ENCODE data around the gene SAMD11. TPM values are rescaled to one million over a fixed set of nuclear protein-coding genes. Genes with fewer than 3 reads are reported as not detected.
"Not testable (repeated sequence)": the region's sequence is repeated elsewhere in the genome, so short reads cannot be mapped to it uniquely, and the experiment has no call there.

SAMD11 gene
- total RNA-seq, 1 experiment from 2014 or later = 2.3 TPM

DNA sequence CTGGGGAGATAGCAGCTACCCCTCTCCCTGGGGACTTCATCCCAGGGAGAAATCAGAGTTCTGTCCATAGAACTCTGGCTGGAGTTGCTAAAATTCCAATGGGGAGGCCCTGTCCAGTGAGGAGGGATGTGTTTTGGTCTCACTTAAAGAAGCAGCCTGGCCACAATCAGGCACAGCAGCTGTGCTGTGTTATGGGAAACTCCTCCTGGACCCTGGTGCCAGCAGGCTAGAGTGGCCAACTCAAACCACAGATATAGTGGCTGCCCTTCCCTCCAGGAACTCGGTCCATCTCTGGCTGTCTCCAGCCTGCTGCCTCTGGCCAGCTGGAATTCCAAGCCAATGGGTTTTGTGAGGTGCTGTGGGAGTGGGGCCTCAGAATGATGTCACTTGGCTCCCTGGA is 37.4 kb upstream of the SAMD11 start:
- no peak for DNase-seq (ENCODE audit: low spot score)
- Mint-ChIP-seq H3K4me1 (no peaks in the 10 kb centered on the region), H3K36me3 (peaks cover 2% of the 10 kb centered on the region; the same call in 1 of the 2 replicates), H3K27me3 (ENCODE audit: low read depth) (peaks cover 65% of the 10 kb centered on the region), H3K9me3 (0 out of 2 replicates have a peak, but pooled peaks cover 3% of the 10 kb centered on the region), H3K27ac (no peak overlapping the region), H3K4me3 (no peak overlapping the region)
- ChIA-PET CTCF (no interaction called here), POLR2A (no interaction called here)
- ATAC-seq = no peak
- TF ChIP-seq, protein P1, sequence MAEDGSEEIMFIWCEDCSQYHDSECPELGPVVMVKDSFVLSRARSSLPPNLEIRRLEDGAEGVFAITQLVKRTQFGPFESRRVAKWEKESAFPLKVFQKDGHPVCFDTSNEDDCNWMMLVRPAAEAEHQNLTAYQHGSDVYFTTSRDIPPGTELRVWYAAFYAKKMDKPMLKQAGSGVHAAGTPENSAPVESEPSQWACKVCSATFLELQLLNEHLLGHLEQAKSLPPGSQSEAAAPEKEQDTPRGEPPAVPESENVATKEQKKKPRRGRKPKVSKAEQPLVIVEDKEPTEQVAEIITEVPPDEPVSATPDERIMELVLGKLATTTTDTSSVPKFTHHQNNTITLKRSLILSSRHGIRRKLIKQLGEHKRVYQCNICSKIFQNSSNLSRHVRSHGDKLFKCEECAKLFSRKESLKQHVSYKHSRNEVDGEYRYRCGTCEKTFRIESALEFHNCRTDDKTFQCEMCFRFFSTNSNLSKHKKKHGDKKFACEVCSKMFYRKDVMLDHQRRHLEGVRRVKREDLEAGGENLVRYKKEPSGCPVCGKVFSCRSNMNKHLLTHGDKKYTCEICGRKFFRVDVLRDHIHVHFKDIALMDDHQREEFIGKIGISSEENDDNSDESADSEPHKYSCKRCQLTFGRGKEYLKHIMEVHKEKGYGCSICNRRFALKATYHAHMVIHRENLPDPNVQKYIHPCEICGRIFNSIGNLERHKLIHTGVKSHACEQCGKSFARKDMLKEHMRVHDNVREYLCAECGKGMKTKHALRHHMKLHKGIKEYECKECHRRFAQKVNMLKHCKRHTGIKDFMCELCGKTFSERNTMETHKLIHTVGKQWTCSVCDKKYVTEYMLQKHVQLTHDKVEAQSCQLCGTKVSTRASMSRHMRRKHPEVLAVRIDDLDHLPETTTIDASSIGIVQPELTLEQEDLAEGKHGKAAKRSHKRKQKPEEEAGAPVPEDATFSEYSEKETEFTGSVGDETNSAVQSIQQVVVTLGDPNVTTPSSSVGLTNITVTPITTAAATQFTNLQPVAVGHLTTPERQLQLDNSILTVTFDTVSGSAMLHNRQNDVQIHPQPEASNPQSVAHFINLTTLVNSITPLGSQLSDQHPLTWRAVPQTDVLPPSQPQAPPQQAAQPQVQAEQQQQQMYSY (CRISPR knock-in tag; IDR thresholded peaks at IDR 0.05) = no peak
- no peak for TF ChIP-seq TP53 (CRISPR knock-in tag; IDR thresholded peaks at IDR 0.05)
- TF ChIP-seq, protein P2, sequence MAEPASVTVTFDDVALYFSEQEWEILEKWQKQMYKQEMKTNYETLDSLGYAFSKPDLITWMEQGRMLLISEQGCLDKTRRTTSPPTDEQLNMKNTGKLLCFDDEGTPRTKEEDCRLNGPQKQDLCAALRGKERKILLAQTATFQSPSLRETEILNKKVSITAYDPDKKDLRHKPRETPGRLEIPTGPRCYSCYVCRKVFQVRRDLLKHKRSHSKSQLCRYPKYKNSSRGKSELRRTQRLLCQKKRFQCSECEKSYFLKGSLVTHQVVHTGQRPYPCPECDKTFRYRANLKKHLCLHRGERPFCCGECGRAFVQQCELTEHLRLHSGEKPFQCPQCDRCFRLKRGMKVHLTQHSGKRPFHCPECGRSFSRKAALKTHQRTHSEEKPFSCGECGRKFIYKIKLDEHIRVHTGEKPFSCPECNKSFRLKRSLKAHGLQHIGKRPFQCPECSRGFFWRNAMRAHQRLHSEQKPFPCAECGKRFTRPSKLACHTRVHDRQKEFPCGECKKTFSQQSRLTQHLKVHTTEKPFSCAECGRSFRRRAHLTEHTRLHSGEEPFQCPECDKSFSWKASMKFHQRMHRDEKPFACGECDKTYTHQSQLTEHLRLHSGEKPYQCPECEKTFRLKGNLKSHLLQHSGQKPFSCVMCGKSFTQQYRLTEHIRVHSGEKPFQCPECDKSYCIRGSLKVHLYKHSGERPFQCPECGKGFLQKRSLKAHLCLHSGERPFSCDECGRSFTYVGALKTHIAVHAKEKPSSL (CRISPR knock-in tag; conservative IDR thresholded peaks at IDR 0.05) = no peak

DNA sequence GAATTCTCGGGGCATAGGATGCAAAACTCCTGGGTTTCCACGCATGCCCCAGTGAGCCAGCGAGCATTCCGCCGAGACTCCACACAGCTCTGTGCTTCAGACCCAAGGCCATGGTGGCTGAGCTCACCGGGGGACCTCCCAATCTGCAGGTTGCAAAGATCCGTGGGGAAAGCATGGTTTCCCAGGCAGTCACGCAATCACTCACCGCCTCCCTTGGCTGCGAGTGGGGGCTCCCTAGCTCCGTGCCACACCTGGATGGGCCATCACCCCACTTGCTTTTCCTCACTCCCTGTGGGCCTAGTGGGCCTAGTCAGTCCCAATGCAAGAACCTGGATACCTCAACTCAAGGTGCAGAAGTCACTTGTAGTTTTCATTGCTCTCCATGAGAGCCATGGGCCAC is 37.0 kb upstream of the SAMD11 start:
- H3K4me3 Mint-ChIP-seq = no peak overlapping the region
- peaks cover 65% of the 10 kb centered on the region for H3K27me3 Mint-ChIP-seq (ENCODE audit: low read depth)

DNA sequence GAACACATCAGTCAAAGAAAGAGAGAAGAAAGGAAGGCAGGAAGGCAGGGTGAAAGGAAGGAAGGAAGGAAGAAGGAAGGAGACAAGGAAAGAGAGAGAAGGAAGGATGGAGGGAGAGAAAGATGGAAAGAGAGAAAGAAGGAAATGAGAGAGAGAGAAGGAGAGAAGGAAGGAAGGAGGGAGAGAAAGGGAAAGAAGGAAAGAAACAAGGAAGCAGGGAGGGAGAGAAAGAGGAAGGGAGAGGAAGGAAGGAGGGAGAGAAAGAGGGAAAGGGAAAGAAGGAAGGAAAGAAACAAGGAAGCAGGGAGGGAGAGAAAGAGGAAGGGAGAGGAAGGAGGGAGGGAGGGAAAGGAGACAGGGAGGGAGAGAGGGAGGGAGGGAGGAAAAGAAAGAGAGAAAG is 35.4 kb upstream of the SAMD11 start:
- no peak overlapping the region for H3K4me3 Mint-ChIP-seq
- ATAC-seq = no peak
- POLR2A ChIA-PET = no interaction called here
- TF ChIP-seq, protein P3, sequence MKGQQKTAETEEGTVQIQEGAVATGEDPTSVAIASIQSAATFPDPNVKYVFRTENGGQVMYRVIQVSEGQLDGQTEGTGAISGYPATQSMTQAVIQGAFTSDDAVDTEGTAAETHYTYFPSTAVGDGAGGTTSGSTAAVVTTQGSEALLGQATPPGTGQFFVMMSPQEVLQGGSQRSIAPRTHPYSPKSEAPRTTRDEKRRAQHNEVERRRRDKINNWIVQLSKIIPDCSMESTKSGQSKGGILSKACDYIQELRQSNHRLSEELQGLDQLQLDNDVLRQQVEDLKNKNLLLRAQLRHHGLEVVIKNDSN (CRISPR knock-in tag; IDR thresholded peaks at IDR 0.05) = no peak
- TF ChIP-seq, protein P4, sequence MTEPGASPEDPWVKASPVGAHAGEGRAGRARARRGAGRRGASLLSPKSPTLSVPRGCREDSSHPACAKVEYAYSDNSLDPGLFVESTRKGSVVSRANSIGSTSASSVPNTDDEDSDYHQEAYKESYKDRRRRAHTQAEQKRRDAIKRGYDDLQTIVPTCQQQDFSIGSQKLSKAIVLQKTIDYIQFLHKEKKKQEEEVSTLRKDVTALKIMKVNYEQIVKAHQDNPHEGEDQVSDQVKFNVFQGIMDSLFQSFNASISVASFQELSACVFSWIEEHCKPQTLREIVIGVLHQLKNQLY (CRISPR knock-in tag; IDR thresholded peaks at IDR 0.05) = no peak
- H3K4me1 Mint-ChIP-seq = no peaks in the 10 kb centered on the region
- CTCF ChIA-PET = no interaction called here
- H3K27ac Mint-ChIP-seq = no peak overlapping the region
- DNase-seq (ENCODE audit: low spot score) = no peak
- peaks cover 58% of the 10 kb centered on the region for H3K27me3 Mint-ChIP-seq (ENCODE audit: low read depth)
- 0 out of 2 replicates have a peak, but pooled peaks cover 3% of the 10 kb centered on the region for H3K9me3 Mint-ChIP-seq
- H3K36me3 Mint-ChIP-seq = peaks cover 2% of the 10 kb centered on the region; the same call in 1 of the 2 replicates

More for the DNA sequence above, 37.0 kb upstream of the SAMD11 start:
- 0 out of 2 replicates have a peak, but pooled peaks cover 3% of the 10 kb centered on the region for H3K9me3 Mint-ChIP-seq
- DNase-seq (ENCODE audit: low spot score) (no peak), ATAC-seq (no peak)
- POLR2A ChIA-PET = no interaction called here
- CTCF ChIA-PET = no interaction called here
- H3K4me1 Mint-ChIP-seq = no peaks in the 10 kb centered on the region
- H3K36me3 Mint-ChIP-seq = peaks cover 2% of the 10 kb centered on the region; the same call in 1 of the 2 replicates
- TF ChIP-seq ZNF423 (CRISPR knock-in tag; IDR thresholded peaks at IDR 0.05) (no peak), JUN (CRISPR knock-in tag; IDR thresholded peaks at IDR 0.05) (no peak), RELA (CRISPR knock-in tag; IDR thresholded peaks at IDR 0.05; ENCODE audit: borderline replicate concordance) (no peak)
- TF ChIP-seq, protein P3 (CRISPR knock-in tag; IDR thresholded peaks at IDR 0.05) = no peak
- TF ChIP-seq, protein P5, sequence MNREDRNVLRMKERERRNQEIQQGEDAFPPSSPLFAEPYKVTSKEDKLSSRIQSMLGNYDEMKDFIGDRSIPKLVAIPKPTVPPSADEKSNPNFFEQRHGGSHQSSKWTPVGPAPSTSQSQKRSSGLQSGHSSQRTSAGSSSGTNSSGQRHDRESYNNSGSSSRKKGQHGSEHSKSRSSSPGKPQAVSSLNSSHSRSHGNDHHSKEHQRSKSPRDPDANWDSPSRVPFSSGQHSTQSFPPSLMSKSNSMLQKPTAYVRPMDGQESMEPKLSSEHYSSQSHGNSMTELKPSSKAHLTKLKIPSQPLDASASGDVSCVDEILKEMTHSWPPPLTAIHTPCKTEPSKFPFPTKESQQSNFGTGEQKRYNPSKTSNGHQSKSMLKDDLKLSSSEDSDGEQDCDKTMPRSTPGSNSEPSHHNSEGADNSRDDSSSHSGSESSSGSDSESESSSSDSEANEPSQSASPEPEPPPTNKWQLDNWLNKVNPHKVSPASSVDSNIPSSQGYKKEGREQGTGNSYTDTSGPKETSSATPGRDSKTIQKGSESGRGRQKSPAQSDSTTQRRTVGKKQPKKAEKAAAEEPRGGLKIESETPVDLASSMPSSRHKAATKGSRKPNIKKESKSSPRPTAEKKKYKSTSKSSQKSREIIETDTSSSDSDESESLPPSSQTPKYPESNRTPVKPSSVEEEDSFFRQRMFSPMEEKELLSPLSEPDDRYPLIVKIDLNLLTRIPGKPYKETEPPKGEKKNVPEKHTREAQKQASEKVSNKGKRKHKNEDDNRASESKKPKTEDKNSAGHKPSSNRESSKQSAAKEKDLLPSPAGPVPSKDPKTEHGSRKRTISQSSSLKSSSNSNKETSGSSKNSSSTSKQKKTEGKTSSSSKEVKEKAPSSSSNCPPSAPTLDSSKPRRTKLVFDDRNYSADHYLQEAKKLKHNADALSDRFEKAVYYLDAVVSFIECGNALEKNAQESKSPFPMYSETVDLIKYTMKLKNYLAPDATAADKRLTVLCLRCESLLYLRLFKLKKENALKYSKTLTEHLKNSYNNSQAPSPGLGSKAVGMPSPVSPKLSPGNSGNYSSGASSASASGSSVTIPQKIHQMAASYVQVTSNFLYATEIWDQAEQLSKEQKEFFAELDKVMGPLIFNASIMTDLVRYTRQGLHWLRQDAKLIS (CRISPR knock-in tag; IDR thresholded peaks at IDR 0.05; ENCODE audit: borderline replicate concordance) = no peak
- no peak overlapping the region for H3K27ac Mint-ChIP-seq

DNA sequence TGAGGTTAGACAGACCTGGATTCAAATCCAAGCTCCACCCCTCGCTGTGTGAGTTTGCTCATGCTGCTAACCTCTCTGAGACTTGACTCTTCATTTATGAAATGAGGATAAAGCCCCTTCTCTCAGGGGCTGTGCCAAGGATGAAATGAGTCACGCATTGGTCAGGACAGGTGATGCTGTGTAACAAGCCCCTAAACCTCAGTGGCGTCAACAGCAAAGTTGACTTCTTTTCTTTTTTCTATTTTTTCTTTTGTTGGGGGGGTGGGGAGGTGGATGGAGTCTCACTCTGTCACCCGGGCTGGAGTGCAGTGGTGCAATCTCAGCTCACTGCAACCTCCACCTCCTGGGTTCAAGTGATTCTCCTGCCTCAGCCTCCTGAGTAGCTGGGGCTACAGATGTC is 33.9 kb upstream of the SAMD11 start:
- H3K4me3 Mint-ChIP-seq; POLR2A ChIA-PET; H3K36me3 Mint-ChIP-seq; H3K4me1 Mint-ChIP-seq; H3K27ac Mint-ChIP-seq; H3K9me3 Mint-ChIP-seq; DNase-seq (ENCODE audit: low spot score); ATAC-seq: not testable (repeated sequence)
- CTCF ChIA-PET = interaction anchor here (1.7 kb wide), 1 partner anchor 15 kb away, joined by 5 read pairs; no protein-coding TSS in a partner anchor
- H3K27me3 Mint-ChIP-seq (ENCODE audit: low read depth) = peaks cover 56% of the 10 kb centered on the region

DNA sequence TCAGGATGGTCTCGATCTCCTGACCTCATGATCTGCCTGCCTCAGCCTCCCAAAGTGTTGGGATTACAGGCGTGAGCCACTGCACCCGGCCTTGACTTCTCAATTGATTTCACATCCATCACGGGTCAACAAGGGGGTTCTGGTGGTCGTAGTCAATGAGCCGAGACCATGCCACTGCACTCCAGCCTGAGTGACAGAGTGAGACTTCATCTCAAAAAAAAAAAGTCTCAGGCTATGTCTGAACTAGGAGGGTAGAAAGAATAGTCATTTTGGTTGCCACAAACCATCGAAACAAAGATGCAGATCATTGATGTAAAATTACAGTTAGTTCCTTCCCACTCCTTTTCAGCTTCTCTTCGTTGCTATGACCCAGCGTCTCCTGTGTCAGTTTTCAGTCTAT is 33.5 kb upstream of the SAMD11 start:
- DNase-seq (ENCODE audit: low spot score); H3K4me3 Mint-ChIP-seq; H3K27ac Mint-ChIP-seq; H3K36me3 Mint-ChIP-seq; POLR2A ChIA-PET; H3K4me1 Mint-ChIP-seq; ATAC-seq; H3K9me3 Mint-ChIP-seq: not testable (repeated sequence)
- H3K27me3 Mint-ChIP-seq (ENCODE audit: low read depth) = peaks cover 56% of the 10 kb centered on the region
- CTCF ChIA-PET = interaction anchor here (1.0 to 1.7 kb wide), 2 partner anchors 14 to 21 kb away, joined by 3 to 5 read pairs; no protein-coding TSS in a partner anchor
